ENCODE results near the gene DCAF5.

DCAF5 gene

DNA sequence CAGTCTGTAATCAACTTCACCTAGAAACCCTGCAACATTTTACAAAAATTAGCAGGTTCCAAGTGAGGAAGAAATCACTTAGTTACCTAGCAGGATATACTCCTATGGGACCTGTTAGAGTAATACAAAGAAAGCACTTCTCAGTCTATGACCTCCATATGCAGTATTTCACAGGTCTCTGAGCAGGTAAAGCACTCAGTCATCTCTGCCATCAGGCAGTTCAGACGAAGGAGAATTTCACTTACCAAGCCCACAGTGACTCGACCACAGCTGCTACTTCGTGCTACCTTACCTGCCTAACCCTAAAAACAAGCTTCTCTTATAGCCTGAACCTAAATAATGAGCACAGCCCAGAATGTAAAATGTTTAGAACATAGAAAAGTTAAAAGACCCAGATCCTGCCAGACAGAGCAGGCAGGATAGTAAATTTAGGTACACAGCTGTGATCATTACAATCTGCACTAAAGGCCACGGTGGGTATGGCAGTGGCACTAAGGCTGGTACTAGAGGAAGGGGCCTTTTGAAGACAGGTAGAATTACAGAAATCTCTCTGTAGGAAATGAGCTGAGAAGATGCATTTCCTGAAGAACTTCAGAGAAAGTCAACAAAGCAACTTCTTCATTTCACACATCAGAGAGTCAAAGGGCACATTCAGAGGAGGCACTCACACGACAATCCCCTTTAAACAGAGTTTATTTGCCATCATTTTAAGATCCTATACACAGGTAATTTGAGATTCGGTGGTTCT lies 35.7 kb downstream of the DCAF5 start:
- DNase-seq (ENCODE audit: low read depth in 1 of 2, low spot score in 1 of 2) = no peak
- H3K4me3 ChIP-seq (replicated peaks; ENCODE audit: insufficient read depth, low read length) = no peak overlapping the region
- TF ChIP-seq, protein P1, sequence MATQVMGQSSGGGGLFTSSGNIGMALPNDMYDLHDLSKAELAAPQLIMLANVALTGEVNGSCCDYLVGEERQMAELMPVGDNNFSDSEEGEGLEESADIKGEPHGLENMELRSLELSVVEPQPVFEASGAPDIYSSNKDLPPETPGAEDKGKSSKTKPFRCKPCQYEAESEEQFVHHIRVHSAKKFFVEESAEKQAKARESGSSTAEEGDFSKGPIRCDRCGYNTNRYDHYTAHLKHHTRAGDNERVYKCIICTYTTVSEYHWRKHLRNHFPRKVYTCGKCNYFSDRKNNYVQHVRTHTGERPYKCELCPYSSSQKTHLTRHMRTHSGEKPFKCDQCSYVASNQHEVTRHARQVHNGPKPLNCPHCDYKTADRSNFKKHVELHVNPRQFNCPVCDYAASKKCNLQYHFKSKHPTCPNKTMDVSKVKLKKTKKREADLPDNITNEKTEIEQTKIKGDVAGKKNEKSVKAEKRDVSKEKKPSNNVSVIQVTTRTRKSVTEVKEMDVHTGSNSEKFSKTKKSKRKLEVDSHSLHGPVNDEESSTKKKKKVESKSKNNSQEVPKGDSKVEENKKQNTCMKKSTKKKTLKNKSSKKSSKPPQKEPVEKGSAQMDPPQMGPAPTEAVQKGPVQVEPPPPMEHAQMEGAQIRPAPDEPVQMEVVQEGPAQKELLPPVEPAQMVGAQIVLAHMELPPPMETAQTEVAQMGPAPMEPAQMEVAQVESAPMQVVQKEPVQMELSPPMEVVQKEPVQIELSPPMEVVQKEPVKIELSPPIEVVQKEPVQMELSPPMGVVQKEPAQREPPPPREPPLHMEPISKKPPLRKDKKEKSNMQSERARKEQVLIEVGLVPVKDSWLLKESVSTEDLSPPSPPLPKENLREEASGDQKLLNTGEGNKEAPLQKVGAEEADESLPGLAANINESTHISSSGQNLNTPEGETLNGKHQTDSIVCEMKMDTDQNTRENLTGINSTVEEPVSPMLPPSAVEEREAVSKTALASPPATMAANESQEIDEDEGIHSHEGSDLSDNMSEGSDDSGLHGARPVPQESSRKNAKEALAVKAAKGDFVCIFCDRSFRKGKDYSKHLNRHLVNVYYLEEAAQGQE (IDR thresholded peaks at IDR 0.05; ENCODE audit: insufficient replicate concordance, low read depth) = no peak
- TF ChIP-seq, protein P2, sequence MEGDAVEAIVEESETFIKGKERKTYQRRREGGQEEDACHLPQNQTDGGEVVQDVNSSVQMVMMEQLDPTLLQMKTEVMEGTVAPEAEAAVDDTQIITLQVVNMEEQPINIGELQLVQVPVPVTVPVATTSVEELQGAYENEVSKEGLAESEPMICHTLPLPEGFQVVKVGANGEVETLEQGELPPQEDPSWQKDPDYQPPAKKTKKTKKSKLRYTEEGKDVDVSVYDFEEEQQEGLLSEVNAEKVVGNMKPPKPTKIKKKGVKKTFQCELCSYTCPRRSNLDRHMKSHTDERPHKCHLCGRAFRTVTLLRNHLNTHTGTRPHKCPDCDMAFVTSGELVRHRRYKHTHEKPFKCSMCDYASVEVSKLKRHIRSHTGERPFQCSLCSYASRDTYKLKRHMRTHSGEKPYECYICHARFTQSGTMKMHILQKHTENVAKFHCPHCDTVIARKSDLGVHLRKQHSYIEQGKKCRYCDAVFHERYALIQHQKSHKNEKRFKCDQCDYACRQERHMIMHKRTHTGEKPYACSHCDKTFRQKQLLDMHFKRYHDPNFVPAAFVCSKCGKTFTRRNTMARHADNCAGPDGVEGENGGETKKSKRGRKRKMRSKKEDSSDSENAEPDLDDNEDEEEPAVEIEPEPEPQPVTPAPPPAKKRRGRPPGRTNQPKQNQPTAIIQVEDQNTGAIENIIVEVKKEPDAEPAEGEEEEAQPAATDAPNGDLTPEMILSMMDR (IDR thresholded peaks at IDR 0.05; ENCODE audit: insufficient read depth, low read length) = no peak
- no peak for TF ChIP-seq GABPA (IDR thresholded peaks at IDR 0.05; ENCODE audit: low read depth)
- TF ChIP-seq POLR2AphosphoS5 (IDR thresholded peaks at IDR 0.05; ENCODE audit: low read depth) = no peak
- no peak for TF ChIP-seq SPI1 (IDR thresholded peaks at IDR 0.05; ENCODE audit: borderline replicate concordance, low read depth)
- no peaks in the 10 kb centered on the region for H3K27me3 ChIP-seq (ENCODE audit: insufficient read depth, poor library complexity, severe bottlenecking)
- no peak overlapping the region for H3K27ac ChIP-seq (replicated peaks)

DNA sequence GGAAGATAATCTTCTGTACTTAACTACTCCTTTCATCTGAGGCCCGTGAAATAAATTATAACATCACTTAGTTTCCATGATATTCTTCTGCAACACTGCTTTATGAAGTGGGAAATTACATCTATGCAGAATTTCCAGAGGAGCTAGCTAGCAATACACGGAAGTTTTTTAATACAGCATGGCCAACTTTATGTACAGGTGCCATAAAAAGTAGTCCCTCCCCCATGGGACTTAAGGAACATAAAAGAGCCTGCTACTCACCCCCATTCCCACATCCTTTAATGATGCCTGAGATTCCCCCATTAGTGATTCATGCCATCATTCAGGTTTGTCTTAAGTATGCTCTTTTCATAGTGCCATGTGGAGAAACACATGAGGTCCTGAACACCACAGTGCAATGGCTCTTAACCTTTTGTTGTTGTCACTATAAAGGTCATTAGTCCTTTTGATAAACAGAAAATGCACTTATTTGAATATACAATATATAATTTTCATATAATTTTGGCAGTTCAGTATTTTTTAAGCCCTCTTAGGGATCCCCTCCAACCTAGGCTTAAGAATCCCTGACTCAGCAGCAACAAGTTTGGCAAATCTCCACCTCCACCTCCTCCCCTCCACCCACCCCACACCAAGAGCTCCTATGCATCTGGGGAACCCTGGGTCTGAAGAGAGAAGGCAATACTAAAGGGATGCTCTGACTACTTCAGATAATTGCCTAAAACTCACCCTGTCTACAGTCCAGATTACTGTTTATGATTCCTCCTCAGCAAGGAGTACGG lies 37.3 kb downstream of the DCAF5 start:
- TF ChIP-seq GABPA (IDR thresholded peaks at IDR 0.05; ENCODE audit: low read depth) = no peak
- TF ChIP-seq SPI1 (IDR thresholded peaks at IDR 0.05; ENCODE audit: borderline replicate concordance, low read depth) = no peak
- TF ChIP-seq, protein P1 (IDR thresholded peaks at IDR 0.05; ENCODE audit: insufficient replicate concordance, low read depth) = no peak
- TF ChIP-seq, protein P2 (IDR thresholded peaks at IDR 0.05; ENCODE audit: insufficient read depth, low read length) = no peak
- no peak for TF ChIP-seq POLR2AphosphoS5 (IDR thresholded peaks at IDR 0.05; ENCODE audit: low read depth)
- Histone ChIP-seq H3K27ac (replicated peaks) (no peak overlapping the region), H3K27me3 (ENCODE audit: insufficient read depth, poor library complexity, severe bottlenecking) (no peaks in the 10 kb centered on the region), H3K4me3 (replicated peaks; ENCODE audit: insufficient read depth, low read length) (no peak overlapping the region)
- DNase-seq (ENCODE audit: low read depth in 1 of 2, low spot score in 1 of 2) = no peak

DNA sequence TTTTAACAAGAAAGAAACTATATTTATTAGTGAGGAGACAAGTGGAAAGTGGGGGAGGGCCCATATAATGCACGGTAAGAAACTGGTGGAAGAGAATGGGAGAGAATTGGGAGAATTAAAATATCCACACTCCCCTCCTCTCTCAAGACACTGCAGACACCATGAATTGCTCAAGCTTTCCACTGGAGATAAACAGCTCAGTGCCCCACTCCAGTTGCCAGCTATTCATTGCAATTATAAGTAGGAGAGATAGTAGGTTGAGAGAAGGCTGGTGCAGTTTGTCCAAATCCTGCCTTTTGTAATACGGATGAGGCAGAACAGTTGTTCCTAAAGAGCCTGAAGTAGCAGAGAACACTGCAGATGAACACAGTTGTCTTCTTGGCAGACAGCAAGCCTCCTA lies 38.2 kb downstream of the DCAF5 start:
- no peak overlapping the region for H3K4me3 ChIP-seq (replicated peaks; ENCODE audit: insufficient read depth, low read length)
- TF ChIP-seq, protein P1 (IDR thresholded peaks at IDR 0.05; ENCODE audit: insufficient replicate concordance, low read depth) = no peak
- TF ChIP-seq, protein P2 (IDR thresholded peaks at IDR 0.05; ENCODE audit: insufficient read depth, low read length) = no peak
- TF ChIP-seq GABPA (IDR thresholded peaks at IDR 0.05; ENCODE audit: low read depth) (no peak), POLR2AphosphoS5 (IDR thresholded peaks at IDR 0.05; ENCODE audit: low read depth) (no peak), SPI1 (IDR thresholded peaks at IDR 0.05; ENCODE audit: borderline replicate concordance, low read depth) (no peak)
- DNase-seq (ENCODE audit: low read depth in 1 of 2, low spot score in 1 of 2) = no peak
- H3K27me3 ChIP-seq (ENCODE audit: insufficient read depth, poor library complexity, severe bottlenecking) = no peaks in the 10 kb centered on the region
- H3K27ac ChIP-seq (replicated peaks) = no peak overlapping the region

Measured in HL-60 (cell line).